ENCODE data around the gene SMYD3. TPM values are rescaled to one million over a fixed set of nuclear protein-coding genes. Genes with fewer than 3 reads are reported as not detected.

SMYD3 gene
- total and polyA plus RNA-seq, 10 of the 15 experiments (the other 5 are each of a cell fraction or from before 2014, with no cell fraction given): 18.3 to 54.0 (median 24.8) TPM

DNA sequence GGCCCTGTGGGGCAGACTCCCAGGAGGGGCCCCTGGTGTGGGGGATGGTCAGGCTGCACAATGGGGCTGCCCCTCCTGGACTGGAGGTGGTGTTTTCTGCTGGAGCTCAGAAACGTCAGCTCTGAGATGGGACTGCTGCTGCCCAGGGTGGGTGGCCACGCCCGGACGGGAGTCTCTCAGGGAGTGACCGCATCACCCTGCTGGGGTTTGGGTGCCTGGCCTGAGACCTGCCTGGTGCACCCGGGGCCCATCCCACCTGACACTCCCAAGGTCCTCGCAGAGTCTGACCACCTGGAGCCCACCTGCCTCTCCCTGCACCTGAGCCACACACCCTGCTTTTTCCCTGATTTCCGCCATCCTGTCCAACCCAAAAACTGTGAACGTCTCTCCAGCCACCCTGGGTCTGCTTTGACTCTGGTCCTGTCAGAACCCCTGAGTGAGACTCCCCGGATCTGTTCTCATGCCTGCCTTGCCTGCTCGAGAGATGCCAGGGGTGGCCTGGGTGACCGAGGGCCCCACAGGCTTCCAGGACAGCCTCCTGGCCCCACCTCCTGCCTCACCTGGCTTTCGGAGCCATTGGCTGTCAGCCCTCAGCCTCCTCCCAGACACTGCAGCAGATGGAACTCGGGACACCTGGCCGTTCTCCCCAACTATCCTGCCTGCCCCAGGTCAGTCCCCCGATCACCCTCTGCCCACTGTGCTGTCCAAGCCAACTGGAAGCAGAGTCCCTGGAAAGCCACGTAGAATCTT is 11.6 kb upstream of the SMYD3 start:
- Histone ChIP-seq H3K27me3 (replicated peaks in 1 of 2; ENCODE audit: control insufficient read depth in 2 of 2, insufficient read depth in 2 of 2, low read length in 1 of 2) (no peaks in the 10 kb centered on the region), H4K20me1 (ENCODE audit: control insufficient read depth, insufficient read depth) (no peaks in the 10 kb centered on the region), H3K79me2 (ENCODE audit: control insufficient read depth, insufficient read depth, low read length) (no peaks in the 10 kb centered on the region), H2AFZ (ENCODE audit: control insufficient read depth, low read depth, low read length) (no peak overlapping the region), H3K27ac (ENCODE audit: control insufficient read depth, insufficient read depth) (no peak overlapping the region), H3K4me2 (ENCODE audit: control insufficient read depth, insufficient read depth) (no peak overlapping the region), H3K4me1 (ENCODE audit: control insufficient read depth, insufficient read depth, low read length) (no peaks in the 10 kb centered on the region), H3K36me3 (ENCODE audit: control insufficient read depth in 2 of 2, insufficient read depth in 2 of 2, low read length in 1 of 2) (no peaks in the 10 kb centered on the region), H3K9ac (ENCODE audit: control insufficient read depth, insufficient read depth, low read length) (no peak overlapping the region), H3K4me3 (no peak overlapping the region), H3K9me3 (replicated peaks; ENCODE audit: control insufficient read depth, insufficient read depth, low read length) (peaks cover 20% of the 10 kb centered on the region; the same call in 2 of the 3 replicates)
- ATAC-seq (no peak), DNase-seq (ENCODE audit: low read depth, low spot score) (no peak), FAIRE-seq (no peak)
- ChIA-PET POLR2A (interaction anchor here (0.7 kb wide), 1 partner anchor 80 kb away, joined by 4 read pairs; no protein-coding TSS in a partner anchor), RAD21 (ENCODE audit: unreplicated experiment) (no interaction called here), CTCF (no interaction called here), SMC1A (ENCODE audit: uncharacterized antibody, unreplicated experiment) (no interaction called here)
- TF ChIP-seq RAD51 (IDR thresholded peaks at IDR 0.05) (no peak), POLR2AphosphoS2 (IDR thresholded peaks at IDR 0.05; ENCODE audit: low read depth, low read length) (no peak), SIN3A (IDR thresholded peaks at IDR 0.05; ENCODE audit: low read depth, low read length) (no peak), MTA3 (IDR thresholded peaks at IDR 0.05; ENCODE audit: borderline replicate concordance, low read length) (no peak), ZSCAN29 (IDR thresholded peaks at IDR 0.05) (no peak), ESRRA (IDR thresholded peaks at IDR 0.05; ENCODE audit: low read length) (no peak), BRCA1 (IDR thresholded peaks at IDR 0.05; ENCODE audit: low read depth, low read length) (no peak), PKNOX1 (IDR thresholded peaks at IDR 0.05) (no peak), HDAC2 (IDR thresholded peaks at IDR 0.05) (no peak), NFIC (IDR thresholded peaks at IDR 0.05; ENCODE audit: low read depth, low read length) (no peak), CTCF (IDR thresholded peaks at IDR 0.05 in 2 of 3, conservative IDR thresholded peaks at IDR 0.05 in 1 of 3; ENCODE audit: control insufficient read depth in 2 of 3, extremely low read depth in 1 of 3, insufficient read depth in 1 of 3, low read depth in 3 of 3, low read length in 3 of 3) (no peak)
- TF ChIP-seq, protein P1, sequence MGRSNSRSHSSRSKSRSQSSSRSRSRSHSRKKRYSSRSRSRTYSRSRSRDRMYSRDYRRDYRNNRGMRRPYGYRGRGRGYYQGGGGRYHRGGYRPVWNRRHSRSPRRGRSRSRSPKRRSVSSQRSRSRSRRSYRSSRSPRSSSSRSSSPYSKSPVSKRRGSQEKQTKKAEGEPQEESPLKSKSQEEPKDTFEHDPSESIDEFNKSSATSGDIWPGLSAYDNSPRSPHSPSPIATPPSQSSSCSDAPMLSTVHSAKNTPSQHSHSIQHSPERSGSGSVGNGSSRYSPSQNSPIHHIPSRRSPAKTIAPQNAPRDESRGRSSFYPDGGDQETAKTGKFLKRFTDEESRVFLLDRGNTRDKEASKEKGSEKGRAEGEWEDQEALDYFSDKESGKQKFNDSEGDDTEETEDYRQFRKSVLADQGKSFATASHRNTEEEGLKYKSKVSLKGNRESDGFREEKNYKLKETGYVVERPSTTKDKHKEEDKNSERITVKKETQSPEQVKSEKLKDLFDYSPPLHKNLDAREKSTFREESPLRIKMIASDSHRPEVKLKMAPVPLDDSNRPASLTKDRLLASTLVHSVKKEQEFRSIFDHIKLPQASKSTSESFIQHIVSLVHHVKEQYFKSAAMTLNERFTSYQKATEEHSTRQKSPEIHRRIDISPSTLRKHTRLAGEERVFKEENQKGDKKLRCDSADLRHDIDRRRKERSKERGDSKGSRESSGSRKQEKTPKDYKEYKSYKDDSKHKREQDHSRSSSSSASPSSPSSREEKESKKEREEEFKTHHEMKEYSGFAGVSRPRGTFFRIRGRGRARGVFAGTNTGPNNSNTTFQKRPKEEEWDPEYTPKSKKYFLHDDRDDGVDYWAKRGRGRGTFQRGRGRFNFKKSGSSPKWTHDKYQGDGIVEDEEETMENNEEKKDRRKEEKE (IDR thresholded peaks at IDR 0.05): no peak
- TF ChIP-seq, protein P2, sequence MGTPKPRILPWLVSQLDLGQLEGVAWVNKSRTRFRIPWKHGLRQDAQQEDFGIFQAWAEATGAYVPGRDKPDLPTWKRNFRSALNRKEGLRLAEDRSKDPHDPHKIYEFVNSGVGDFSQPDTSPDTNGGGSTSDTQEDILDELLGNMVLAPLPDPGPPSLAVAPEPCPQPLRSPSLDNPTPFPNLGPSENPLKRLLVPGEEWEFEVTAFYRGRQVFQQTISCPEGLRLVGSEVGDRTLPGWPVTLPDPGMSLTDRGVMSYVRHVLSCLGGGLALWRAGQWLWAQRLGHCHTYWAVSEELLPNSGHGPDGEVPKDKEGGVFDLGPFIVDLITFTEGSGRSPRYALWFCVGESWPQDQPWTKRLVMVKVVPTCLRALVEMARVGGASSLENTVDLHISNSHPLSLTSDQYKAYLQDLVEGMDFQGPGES (IDR thresholded peaks at IDR 0.05): no peak
- TF ChIP-seq, protein P3, sequence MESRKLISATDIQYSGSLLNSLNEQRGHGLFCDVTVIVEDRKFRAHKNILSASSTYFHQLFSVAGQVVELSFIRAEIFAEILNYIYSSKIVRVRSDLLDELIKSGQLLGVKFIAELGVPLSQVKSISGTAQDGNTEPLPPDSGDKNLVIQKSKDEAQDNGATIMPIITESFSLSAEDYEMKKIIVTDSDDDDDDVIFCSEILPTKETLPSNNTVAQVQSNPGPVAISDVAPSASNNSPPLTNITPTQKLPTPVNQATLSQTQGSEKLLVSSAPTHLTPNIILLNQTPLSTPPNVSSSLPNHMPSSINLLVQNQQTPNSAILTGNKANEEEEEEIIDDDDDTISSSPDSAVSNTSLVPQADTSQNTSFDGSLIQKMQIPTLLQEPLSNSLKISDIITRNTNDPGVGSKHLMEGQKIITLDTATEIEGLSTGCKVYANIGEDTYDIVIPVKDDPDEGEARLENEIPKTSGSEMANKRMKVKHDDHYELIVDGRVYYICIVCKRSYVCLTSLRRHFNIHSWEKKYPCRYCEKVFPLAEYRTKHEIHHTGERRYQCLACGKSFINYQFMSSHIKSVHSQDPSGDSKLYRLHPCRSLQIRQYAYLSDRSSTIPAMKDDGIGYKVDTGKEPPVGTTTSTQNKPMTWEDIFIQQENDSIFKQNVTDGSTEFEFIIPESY (IDR thresholded peaks at IDR 0.05): no peak
- whole genome bisulfite sequencing (ENCODE audit: insufficient coverage, insufficient replicate concordance, low lambda C conversion rate, missing lambda C conversion rate): 60% methylated on average over 16 of the region's 17 CpGs
- intact Hi-C loops (cut with micrococcal nuclease; ENCODE audit: unreplicated experiment) (no loop called here), in situ Hi-C loops (cut with MboI) (no loop called here)
- no TSS peak for BruUV-seq (replicated peaks)
